PC-9 (cell line): ENCODE results near the gene PLEKHA6. TPM values are rescaled to one million over a fixed set of nuclear protein-coding genes. Genes with fewer than 3 reads are reported as not detected.

Source experiments
- BruUV-seq: library from RNA; stranded (reverse); fragments of 400-500 nt; replicated peaks from 2 replicates; lab custom pipeline; 2021; lab: Mats Ljungman, UMichigan
- CTCF ChIA-PET: fragments of 300-600 bp; sonication (Branson Sonifier 250); formaldehyde crosslinking; loops from one replicate; lab custom pipeline; 2022; ENCODE audit warnings: antibody characterized with exemption; lab: Charles Lee
- POLR2A ChIA-PET: fragments of 300-600 bp; sonication (Branson Sonifier 250); formaldehyde crosslinking; loops from one replicate; lab custom pipeline; 2022; ENCODE audit warnings: antibody characterized with exemption; ENCODE audit not compliant: unreplicated experiment; lab: Charles Lee
- DNase-seq, 2 experiments: peaks; one replicate each; pipeline versions ENCODE4 v3.0.0 to v3.0.0-alpha.2; 2015 to 2022; ENCODE audit warnings: mixed read lengths in 1 of 2
- H2AFZ ChIP-seq: fragments of 200-600 bp; sonication (generic); 2 replicates; pipeline ENCODE4 v1.8.1; 2017; ENCODE audit warnings: antibody characterized with exemption
- H3F3A ChIP-seq: fragments of 200-600 bp; sonication (generic); 2 replicates; pipeline ENCODE4 v1.8.1; 2017; ENCODE audit warnings: antibody characterized with exemption, mild to moderate bottlenecking, low read depth; ENCODE audit not compliant: insufficient read depth
- H3K27ac ChIP-seq: fragments of 200-600 bp; sonication (generic); 2 replicates; pipeline ENCODE4 v1.6.1; 2016; ENCODE audit warnings: mixed run types
- H3K27me3 ChIP-seq: fragments of 200-600 bp; sonication (generic); 2 replicates; pipeline ENCODE4 v1.6.1; 2016; ENCODE audit warnings: low read depth, mixed run types; ENCODE audit not compliant: insufficient read depth
- H3K36me3 ChIP-seq: fragments of 200-600 bp; sonication (generic); 2 replicates; pipeline ENCODE4 v1.6.1; 2016; ENCODE audit warnings: low read depth, mixed run types
- H3K4me1 ChIP-seq: fragments of 200-600 bp; sonication (generic); replicated peaks from 2 replicates; pipeline ENCODE4 v1.6.1; 2016; ENCODE audit warnings: mixed run types; ENCODE audit not compliant: insufficient read depth
- H3K4me2 ChIP-seq: fragments of 200-600 bp; sonication (generic); 2 replicates; pipeline ENCODE4 v1.6.1; 2017; ENCODE audit warnings: mixed run types
- H3K4me3 ChIP-seq: fragments of 200-600 bp; sonication (generic); 2 replicates; pipeline ENCODE4 v1.6.1; 2016; ENCODE audit warnings: mixed run types
- H3K79me2 ChIP-seq: fragments of 200-600 bp; sonication (generic); 2 replicates; pipeline ENCODE4 v1.6.1; 2017; ENCODE audit warnings: low read depth, mixed run types
- H3K9me2 ChIP-seq: fragments of 200-600 bp; sonication (generic); 2 replicates; pipeline ENCODE4 v1.8.1; 2017; ENCODE audit warnings: mild to moderate bottlenecking; ENCODE audit not compliant: insufficient read depth
- H3K9me3 ChIP-seq: fragments of 200-600 bp; sonication (generic); 2 replicates; pipeline ENCODE4 v1.8.1; 2016; ENCODE audit warnings: low read depth; ENCODE audit not compliant: insufficient read depth
- H4K20me1 ChIP-seq: fragments of 200-600 bp; sonication (generic); 2 replicates; pipeline ENCODE4 v1.8.1; 2017; ENCODE audit not compliant: insufficient read depth
- EZH2 ChIP-seq: fragments of 200-600 bp; sonication (generic); IDR thresholded peaks from 2 replicates; pipeline ENCODE4 v1.8.0; 2017; ENCODE audit warnings: antibody characterized with exemption, low read depth
- intact Hi-C: fragments of 100-400 bp; cut with micrococcal nuclease; formaldehyde crosslinking; loops from one replicate; pipeline ENCODE4 v1.10.0; 2022; ENCODE audit not compliant: unreplicated experiment
- total RNA-seq: library from RNA; stranded (reverse); gene quantifications from 2 replicates; pipeline ENCODE4 v1.2.3, GENCODE V29; 2021
- TF ChIP-seq, protein P1 (sequence below): fragments of 200-600 bp; sonication (generic); conservative IDR thresholded peaks from 2 replicates; pipeline ENCODE4 v1.6.1; 2017; ENCODE audit warnings: mixed run types, antibody characterized with exemption, mild to moderate bottlenecking, moderate library complexity

The PLEKHA6 gene
- total RNA-seq, 1 experiment from 2014 or later, result 52.0 TPM

- no peaks in the 10 kb centered on the region for H3K9me3 ChIP-seq
- intact Hi-C loops, result no loop called here
- no peaks in the 10 kb centered on the region for H3K27me3 ChIP-seq
- H3K27ac ChIP-seq, result no peak overlapping the region
- POLR2A ChIA-PET, result no interaction called here
- H3K79me2 ChIP-seq, result peaks cover 44% of the 10 kb centered on the region
- no peaks in the 10 kb centered on the region for H3K36me3 ChIP-seq
- H3K9me2 ChIP-seq, result no peaks in the 10 kb centered on the region
- no peaks in the 10 kb centered on the region; the same call in 1 of the 2 replicates for H3K4me1 ChIP-seq
- no peaks in the 10 kb centered on the region for H4K20me1 ChIP-seq
- peak in 1 of 2 experiments; percentile 29 for DNase-seq
- TF ChIP-seq, protein P1, sequence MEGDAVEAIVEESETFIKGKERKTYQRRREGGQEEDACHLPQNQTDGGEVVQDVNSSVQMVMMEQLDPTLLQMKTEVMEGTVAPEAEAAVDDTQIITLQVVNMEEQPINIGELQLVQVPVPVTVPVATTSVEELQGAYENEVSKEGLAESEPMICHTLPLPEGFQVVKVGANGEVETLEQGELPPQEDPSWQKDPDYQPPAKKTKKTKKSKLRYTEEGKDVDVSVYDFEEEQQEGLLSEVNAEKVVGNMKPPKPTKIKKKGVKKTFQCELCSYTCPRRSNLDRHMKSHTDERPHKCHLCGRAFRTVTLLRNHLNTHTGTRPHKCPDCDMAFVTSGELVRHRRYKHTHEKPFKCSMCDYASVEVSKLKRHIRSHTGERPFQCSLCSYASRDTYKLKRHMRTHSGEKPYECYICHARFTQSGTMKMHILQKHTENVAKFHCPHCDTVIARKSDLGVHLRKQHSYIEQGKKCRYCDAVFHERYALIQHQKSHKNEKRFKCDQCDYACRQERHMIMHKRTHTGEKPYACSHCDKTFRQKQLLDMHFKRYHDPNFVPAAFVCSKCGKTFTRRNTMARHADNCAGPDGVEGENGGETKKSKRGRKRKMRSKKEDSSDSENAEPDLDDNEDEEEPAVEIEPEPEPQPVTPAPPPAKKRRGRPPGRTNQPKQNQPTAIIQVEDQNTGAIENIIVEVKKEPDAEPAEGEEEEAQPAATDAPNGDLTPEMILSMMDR, result no peak
- no peak for TF ChIP-seq EZH2
- BruUV-seq, result no TSS peak
- peaks cover 9% of the 10 kb centered on the region; the same call in 1 of the 2 replicates for H3F3A ChIP-seq
- CTCF ChIA-PET, result no interaction called here
- no peak overlapping the region for H3K4me2 ChIP-seq
- H3K4me3 ChIP-seq, result no peak overlapping the region
- no peak overlapping the region for H2AFZ ChIP-seq
These were observed 6.4 kb downstream of the PLEKHA6 start for GRCh38 chr1:204353213-204353910.

GRCh38 chr1:204350857-204351573, 8.7 kb downstream of the PLEKHA6 start:
- no peak overlapping the region for H3K4me2 ChIP-seq
- no peak overlapping the region for H3K4me3 ChIP-seq
- H3K9me3 ChIP-seq, result no peaks in the 10 kb centered on the region
- no peaks in the 10 kb centered on the region for H4K20me1 ChIP-seq
- ChIA-PET CTCF (no interaction called here), POLR2A (no interaction called here)
- no peak overlapping the region for H2AFZ ChIP-seq
- intact Hi-C loops, result no loop called here
- H3K27me3 ChIP-seq, result no peaks in the 10 kb centered on the region
- H3K27ac ChIP-seq, result no peak overlapping the region
- no TSS peak for BruUV-seq
- no peaks in the 10 kb centered on the region for H3K36me3 ChIP-seq
- TF ChIP-seq EZH2, result no peak
- TF ChIP-seq, protein P1, result no peak
- H3K79me2 ChIP-seq, result peaks cover 29% of the 10 kb centered on the region
- no peaks in the 10 kb centered on the region; the same call in 1 of the 2 replicates for H3K4me1 ChIP-seq
- no peak for DNase-seq
- no peaks in the 10 kb centered on the region for H3K9me2 ChIP-seq
- H3F3A ChIP-seq, result peaks cover 9% of the 10 kb centered on the region; the same call in 1 of the 2 replicates

DNA sequence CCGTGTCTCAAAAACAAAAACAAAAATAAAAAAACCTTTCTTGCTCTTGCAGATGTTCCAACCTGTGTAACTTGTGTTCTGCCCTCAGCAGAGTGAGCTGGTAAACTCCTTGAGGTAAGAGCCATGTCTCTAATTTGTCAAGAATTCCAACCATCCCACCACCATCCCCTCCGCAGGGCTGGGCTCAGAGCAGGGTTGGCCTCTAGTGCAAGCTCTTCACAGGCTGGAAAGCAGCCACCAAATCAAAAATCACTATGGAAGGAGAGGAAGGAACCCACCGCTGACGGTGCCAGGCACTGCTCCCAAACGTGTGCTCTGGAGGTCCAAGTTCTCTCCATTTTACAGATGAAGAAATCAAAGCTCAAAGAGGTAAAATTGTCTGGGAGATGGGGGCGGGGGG, 9.4 kb downstream of the PLEKHA6 start:
- no peak overlapping the region for H3K4me3 ChIP-seq
- TF ChIP-seq, protein P1, result no peak
- TF ChIP-seq EZH2, result no peak
- H3K27ac ChIP-seq, result no peak overlapping the region
- intact Hi-C loops, result no loop called here
- H3K4me1 ChIP-seq, result peaks cover 6% of the 10 kb centered on the region; the same call in 1 of the 2 replicates
- no TSS peak for BruUV-seq
- ChIA-PET POLR2A (no interaction called here), CTCF (interaction anchor here (0.7 kb wide), 1 partner anchor 13 kb away, joined by 12 read pairs; no protein-coding TSS in a partner anchor)
- H3F3A ChIP-seq, result peaks cover 9% of the 10 kb centered on the region; the same call in 1 of the 2 replicates
- no peak for DNase-seq
- no peak overlapping the region for H3K4me2 ChIP-seq
- no peak overlapping the region for H2AFZ ChIP-seq
- H3K79me2 ChIP-seq, result peaks cover 34% of the 10 kb centered on the region
- H3K27me3 ChIP-seq, result no peaks in the 10 kb centered on the region
- no peaks in the 10 kb centered on the region for H3K9me3 ChIP-seq
- no peaks in the 10 kb centered on the region for H4K20me1 ChIP-seq
- no peaks in the 10 kb centered on the region for H3K36me3 ChIP-seq
- no peaks in the 10 kb centered on the region for H3K9me2 ChIP-seq
